Right atrium auricular region (tissue), 2 donors: ENCODE data around the gene REEP5. TPM values are rescaled to one million over a fixed set of nuclear protein-coding genes. Genes with fewer than 3 reads are reported as not detected.
"Not testable (repeated sequence)": the region's sequence is repeated elsewhere in the genome, so short reads cannot be mapped to it uniquely, and the experiment has no call there.

Source experiments
- DNase-seq: peaks from one replicate; pipeline ENCODE4 v3.0.0-alpha.2; 2019; ENCODE audit warnings: low spot score
- H3K27ac ChIP-seq, 2 donors: fragments of 200-600 bp; sonication (generic); 1 replicate in 1 of 2; 2 replicates in 1 of 2; pipeline ENCODE4 v1.5.1; 2016 to 2019
- H3K27me3 ChIP-seq, 2 donors: fragments of 200-600 bp; sonication (generic); one replicate each; pipeline versions ENCODE4 v1.5.1 to v1.6.0; 2017 to 2019
- H3K36me3 ChIP-seq: fragments of 200-600 bp; sonication (generic); one replicate; pipeline ENCODE4 v1.5.1; 2016
- H3K4me1 ChIP-seq, 2 donors: fragments of 200-600 bp; sonication (generic); one replicate each; pipeline versions ENCODE4 v1.5.1 to v1.6.0; 2017 to 2019
- H3K4me3 ChIP-seq, 2 donors: fragments of 200-600 bp; sonication (generic); 1 replicate in 1 of 2; 2 replicates in 1 of 2; pipeline ENCODE4 v1.5.1; 2017 to 2019; ENCODE audit warnings: mild to moderate bottlenecking in 1 of 2, moderate library complexity in 1 of 2
- H3K9me3 ChIP-seq, 2 donors: fragments of 200-600 bp; sonication (generic); one replicate each; pipeline ENCODE4 v1.5.1; 2019
- CTCF ChIP-seq, 2 donors: fragments of 200-600 bp; sonication (generic); IDR thresholded peaks; one replicate each; pipeline ENCODE4 v1.5.1; 2019; ENCODE audit warnings: antibody characterized with exemption in 2 of 2
- total RNA-seq, 2 donors: library from RNA; depleted of rRNA; stranded (reverse); fragments of >200 nt; gene quantifications; one replicate each; pipeline ENCODE4 v1.1.0, GENCODE V29; 2016

The REEP5 gene
- 100 to 1,000 TPM in 1 of 2 donors, 10 to 100 TPM in 1; 77.7 to 140 TPM for total RNA-seq

- peaks cover 16% of the 10 kb centered on the region for H3K36me3 ChIP-seq
- no peaks in the 10 kb centered on the region for H3K9me3 ChIP-seq
- peak; percentile 71 for DNase-seq
- H3K4me3 ChIP-seq = peak within 1 kb of the TSS; percentile 82 to 84
- peak within 1 kb of the TSS; percentile 94 to 98 for H3K27ac ChIP-seq
- no peaks in the 10 kb centered on the region for H3K27me3 ChIP-seq
- H3K4me1 ChIP-seq = peaks cover 0 to 48% of the 10 kb centered on the region in 2 donors
- peak; percentile 84 to 90 for TF ChIP-seq CTCF (IDR thresholded peaks at IDR 0.05)
These were observed at the start of gene REEP5 for GRCh38 chr5:112921833-112922817. Gene REEP5, minus strand, starts transcription at chr5:112922227. Its CDS starts 37 bp downstream, at chr5:112922190.

- TF ChIP-seq CTCF (IDR thresholded peaks at IDR 0.05) = no peak
These were observed 49.2 kb upstream of the REEP5 start for GRCh38 chr5:112971276-112971675.

GRCh38 chr5:112968411-112969106, 46.5 kb upstream of the REEP5 start:
- Histone ChIP-seq H3K4me1 (no peaks in the 10 kb centered on the region), H3K4me3 (no peak overlapping the region), H3K27ac (no peak overlapping the region), H3K36me3 (no peaks in the 10 kb centered on the region), H3K27me3 (no peaks in the 10 kb centered on the region), H3K9me3 (no peaks in the 10 kb centered on the region)
- no peak for DNase-seq
- no peak for TF ChIP-seq CTCF (IDR thresholded peaks at IDR 0.05)

More at GRCh38 chr5:112971276-112971675, 49.2 kb upstream of the REEP5 start:
- Histone ChIP-seq H3K27ac (no peak overlapping the region), H3K9me3 (no peaks in the 10 kb centered on the region), H3K4me1 (peaks cover 0 to 6% of the 10 kb centered on the region in 2 donors), H3K4me3 (no peak overlapping the region), H3K36me3 (no peaks in the 10 kb centered on the region), H3K27me3 (no peaks in the 10 kb centered on the region)
- DNase-seq = no peak

GRCh38 chr5:112967520-112968083, 45.6 kb upstream of the REEP5 start:
- no peak for TF ChIP-seq CTCF (IDR thresholded peaks at IDR 0.05)
- Histone ChIP-seq H3K36me3 (no peaks in the 10 kb centered on the region), H3K4me1 (no peaks in the 10 kb centered on the region), H3K9me3 (no peaks in the 10 kb centered on the region), H3K27ac (no peak overlapping the region), H3K27me3 (no peaks in the 10 kb centered on the region), H3K4me3 (no peak overlapping the region)
- no peak for DNase-seq

- no peak overlapping the region for H3K27ac ChIP-seq
- H3K36me3 ChIP-seq = no peaks in the 10 kb centered on the region
- no peaks in the 10 kb centered on the region for H3K27me3 ChIP-seq
- no peak for TF ChIP-seq CTCF (IDR thresholded peaks at IDR 0.05)
- no peaks in the 10 kb centered on the region for H3K9me3 ChIP-seq
- no peak for DNase-seq
- H3K4me1 ChIP-seq = no peaks in the 10 kb centered on the region
- no peak overlapping the region for H3K4me3 ChIP-seq
These were observed 43.8 kb upstream of the REEP5 start for GRCh38 chr5:112965733-112966306.

GRCh38 chr5:112963374-112963733, 41.3 kb upstream of the REEP5 start:
- not testable (repeated sequence) for DNase-seq, H3K4me3 ChIP-seq, H3K36me3 ChIP-seq, H3K9me3 ChIP-seq, H3K27me3 ChIP-seq
- peaks cover 0 to 22% of the 10 kb centered on the region in 2 donors for H3K4me1 ChIP-seq
- peak overlapping the region in 1 of 2 donors; percentile 65 for H3K27ac ChIP-seq
